H1 (cell line): Measurements from ENCODE around the gene OPN1MW3. TPM values are rescaled to one million over a fixed set of nuclear protein-coding genes. Genes with fewer than 3 reads are reported as not detected.

ENCODE experiments used
- CTCF ChIA-PET: fragments of 300-600 bp; sonication (Branson Sonifier 250); formaldehyde crosslinking; loops from one replicate; lab custom pipeline; 2021; ENCODE audit not compliant: partially characterized antibody; lab: Charles Lee
- POLR2A ChIA-PET: fragments of 300-600 bp; sonication (Branson Sonifier 250); formaldehyde crosslinking; loops from one replicate; lab custom pipeline; 2021; ENCODE audit warnings: inconsistent platforms; ENCODE audit not compliant: partially characterized antibody; lab: Charles Lee
- DNase-seq, 2 experiments: peaks; one replicate each; pipeline versions ENCODE4 v3.0.0 to v3.0.0-alpha.2; 2010 to 2022; ENCODE audit warnings: low spot score in 2 of 2, low read depth in 1 of 2, mixed read lengths in 1 of 2
- FAIRE-seq: peaks from 2 replicates; lab custom pipeline; 2011; peaks lifted over from hg19 to GRCh38; lab: Jason Lieb, UNC
- H2AFZ ChIP-seq: 2 replicates; pipeline ENCODE4 v1.8.1; 2012; ENCODE audit warnings: low read length, inconsistent platforms
- H2AK5ac ChIP-seq: 2 replicates; pipeline ENCODE4 v1.6.1; 2013; ENCODE audit warnings: low read depth, low read length
- H2BK120ac ChIP-seq: replicated peaks from 2 replicates; pipeline ENCODE3; 2013; ENCODE audit warnings: low read depth, low read length, inconsistent platforms
- H2BK12ac ChIP-seq: 2 replicates; pipeline ENCODE4 v1.6.1; 2013; ENCODE audit warnings: low read depth, low read length
- H2BK15ac ChIP-seq: 2 replicates; pipeline ENCODE4 v1.6.1; 2013; ENCODE audit warnings: low read length
- H2BK20ac ChIP-seq: 2 replicates; pipeline ENCODE4 v1.6.1; 2013; ENCODE audit warnings: low read length
- H2BK5ac ChIP-seq: 2 replicates; pipeline ENCODE4 v1.6.1; 2013; ENCODE audit warnings: low read depth, low read length
- H3K14ac ChIP-seq: 2 replicates; pipeline ENCODE4 v1.6.1; 2013; ENCODE audit warnings: inconsistent platforms; ENCODE audit not compliant: insufficient read length
- H3K18ac ChIP-seq: 2 replicates; pipeline ENCODE4 v1.6.1; 2013; ENCODE audit warnings: low read length; ENCODE audit errors: extremely low read depth
- H3K23ac ChIP-seq: 2 replicates; pipeline ENCODE4 v1.6.1; 2013; ENCODE audit warnings: inconsistent platforms; ENCODE audit not compliant: insufficient read length
- H3K23me2 ChIP-seq: 2 replicates; pipeline ENCODE4 v1.6.1; 2013; ENCODE audit warnings: low read depth, low read length
- H3K27ac ChIP-seq: 2 replicates; pipeline ENCODE4 v1.6.1; 2011; ENCODE audit warnings: low read depth, low read length, inconsistent platforms
- H3K27me3 ChIP-seq, 4 experiments: replicated peaks in 1 of 4; 1 replicate in 1 of 4; 2 replicates in 3 of 4; pipeline versions ENCODE4 v1.6.1 to v1.8.1; 2011 to 2013; ENCODE audit warnings: low read length in 3 of 4, mild to moderate bottlenecking in 3 of 4, inconsistent platforms in 2 of 4, mixed read lengths in 2 of 4, moderate library complexity in 1 of 4; ENCODE audit not compliant: control insufficient read depth in 3 of 4, insufficient read depth in 3 of 4; ENCODE audit errors: extremely low read depth in 1 of 4
- H3K36me3 ChIP-seq, 4 experiments: 2 replicates each; pipeline versions ENCODE4 v1.6.1 to v1.8.1; 2011 to 2013; ENCODE audit warnings: mild to moderate bottlenecking in 4 of 4, low read length in 3 of 4, moderate library complexity in 2 of 4, control low read depth in 1 of 4, inconsistent platforms in 1 of 4; ENCODE audit not compliant: insufficient read depth in 4 of 4, control insufficient read depth in 2 of 4
- H3K4ac ChIP-seq: replicated peaks from 2 replicates; pipeline ENCODE3; 2013; ENCODE audit warnings: low read length, low read depth, mixed read lengths, inconsistent platforms; ENCODE audit not compliant: insufficient read length
- H3K4me1 ChIP-seq, 4 experiments: replicated peaks in 1 of 4; 1 replicate in 1 of 4; 2 replicates in 3 of 4; pipeline versions ENCODE4 v1.6.1 to v1.8.1; 2011 to 2013; ENCODE audit warnings: low read length in 3 of 4, inconsistent platforms in 2 of 4, mixed read lengths in 1 of 4; ENCODE audit not compliant: insufficient read depth in 4 of 4, control insufficient read depth in 3 of 4
- H3K4me2 ChIP-seq, 2 experiments: 2 replicates each; pipeline versions ENCODE4 v1.6.1 to v1.8.1; 2011 to 2013; ENCODE audit warnings: low read depth in 2 of 2, low read length in 2 of 2, control low read depth in 1 of 2, inconsistent platforms in 1 of 2, mild to moderate bottlenecking in 1 of 2; ENCODE audit not compliant: insufficient read depth in 1 of 2
- H3K4me3 ChIP-seq, 4 experiments: fragments of 200-600, 300-600 bp in 1 of 4; sonication (generic), shearing (Covaris generic), sonication (Bioruptor Twin) in 1 of 4; 2 replicates each; pipeline versions ENCODE4 v1.5.1 to v1.8.1; 2011 to 2016; ENCODE audit warnings: low read length in 4 of 4, low read depth in 3 of 4, control low read depth in 2 of 4, inconsistent platforms in 2 of 4, mild to moderate bottlenecking in 2 of 4, mixed read lengths in 1 of 4, moderate library complexity in 1 of 4; ENCODE audit not compliant: insufficient read depth in 2 of 4; ENCODE audit errors: extremely low read depth in 1 of 4
- H3K56ac ChIP-seq: replicated peaks from 2 replicates; pipeline ENCODE3; 2013; ENCODE audit warnings: low read depth, mild to moderate bottlenecking, mixed read lengths, low read length, inconsistent platforms; ENCODE audit not compliant: insufficient read length
- H3K79me1 ChIP-seq: 2 replicates; pipeline ENCODE4 v1.6.1; 2013; ENCODE audit warnings: low read depth, low read length, control low read depth
- H3K79me2 ChIP-seq, 2 experiments: 2 replicates each; pipeline versions ENCODE4 v1.6.1 to v1.8.1; 2012 to 2013; ENCODE audit warnings: low read length in 2 of 2, mild to moderate bottlenecking in 2 of 2, inconsistent platforms in 1 of 2; ENCODE audit not compliant: insufficient read depth in 2 of 2, control insufficient read depth in 1 of 2
- H3K9ac ChIP-seq, 4 experiments: replicated peaks in 1 of 4; 1 replicate in 1 of 4; 2 replicates in 3 of 4; pipeline versions ENCODE4 v1.6.1 to v1.8.1; 2011 to 2013; ENCODE audit warnings: low read depth in 3 of 4, low read length in 3 of 4, control low read depth in 2 of 4, mild to moderate bottlenecking in 2 of 4, moderate library complexity in 2 of 4, inconsistent platforms in 1 of 4; ENCODE audit errors: extremely low read depth in 1 of 4
- H3K9me3 ChIP-seq, 2 experiments: 2 replicates each; pipeline versions ENCODE4 v1.6.1 to v1.8.1; 2012 to 2013; ENCODE audit warnings: mild to moderate bottlenecking in 2 of 2, moderate library complexity in 2 of 2, control low read depth in 1 of 2, inconsistent platforms in 1 of 2, low read depth in 1 of 2, low read length in 1 of 2, mixed read lengths in 1 of 2; ENCODE audit not compliant: insufficient read depth in 2 of 2
- H4K20me1 ChIP-seq, 2 experiments: replicated peaks in 1 of 2; 2 replicates each; pipeline versions ENCODE3 to v1.8.1; 2011 to 2013; ENCODE audit warnings: inconsistent platforms in 2 of 2, low read length in 2 of 2, mild to moderate bottlenecking in 1 of 2; ENCODE audit not compliant: insufficient read depth in 2 of 2, control insufficient read depth in 1 of 2
- H4K5ac ChIP-seq: 2 replicates; pipeline ENCODE4 v1.6.1; 2013; ENCODE audit warnings: low read length, low read depth, mixed read lengths, inconsistent platforms; ENCODE audit not compliant: insufficient read length
- H4K8ac ChIP-seq: 2 replicates; pipeline ENCODE4 v1.8.0; 2013; ENCODE audit warnings: mild to moderate bottlenecking, moderate library complexity, low read length, inconsistent platforms; ENCODE audit not compliant: insufficient read depth; ENCODE audit errors: extremely low read depth
- H4K91ac ChIP-seq: replicated peaks from 2 replicates; pipeline ENCODE3; 2013; ENCODE audit warnings: low read length, mixed read lengths, inconsistent platforms; ENCODE audit not compliant: insufficient read length
- BACH1 ChIP-seq: IDR thresholded peaks from 2 replicates; pipeline ENCODE4 v1.6.1; 2012; ENCODE audit warnings: low read length, improper control_type of control experiment
- CBX5 ChIP-seq: fragments of 300-800, 300-1000 bp; sonication (generic); IDR thresholded peaks from 2 replicates; pipeline ENCODE4 v1.7.1; 2016; ENCODE audit warnings: antibody characterized with exemption, low read length, low read depth
- JUND ChIP-seq: IDR thresholded peaks from 2 replicates; pipeline ENCODE4 v1.6.1; 2011; ENCODE audit warnings: mild to moderate bottlenecking, improper control_type of control experiment, low read length
- KDM1A ChIP-seq: fragments of 200-600, 300-600 bp; sonication (generic); IDR thresholded peaks from 2 replicates; pipeline ENCODE4 v1.7.1; 2016; ENCODE audit warnings: mild to moderate bottlenecking, low read length, borderline replicate concordance
- RXRA ChIP-seq: IDR thresholded peaks from 2 replicates; pipeline ENCODE4 v1.6.1; 2011; ENCODE audit warnings: low read depth, mild to moderate bottlenecking, low read length, moderate library complexity; ENCODE audit not compliant: insufficient read depth
- SIRT6 ChIP-seq: IDR thresholded peaks from one replicate; pipeline ENCODE4 v1.7.1; 2012; ENCODE audit warnings: low read length, inconsistent platforms
- SP4 ChIP-seq: IDR thresholded peaks from 2 replicates; pipeline ENCODE4 v1.6.1; 2012; ENCODE audit warnings: low read length, inconsistent platforms
- SUZ12 ChIP-seq: fragments of 200-600 bp; sonication (generic); IDR thresholded peaks from 2 replicates; pipeline ENCODE4 v1.6.1; 2012; ENCODE audit warnings: mild to moderate bottlenecking, inconsistent platforms, low read length, moderate library complexity, mixed read lengths
- TAF1 ChIP-seq: IDR thresholded peaks from 2 replicates; pipeline ENCODE4 v1.6.1; 2011; ENCODE audit warnings: mild to moderate bottlenecking, low read depth, low read length
- TEAD4 ChIP-seq: IDR thresholded peaks from 2 replicates; pipeline ENCODE4 v1.6.1; 2012; ENCODE audit warnings: low read depth, low read length, inconsistent platforms, mixed read lengths
- USF2 ChIP-seq: IDR thresholded peaks from 2 replicates; pipeline ENCODE4 v1.6.1; 2011; ENCODE audit warnings: low read length, improper control_type of control experiment
- YY1 ChIP-seq: IDR thresholded peaks from 2 replicates; pipeline ENCODE4 v1.6.1; 2011; ENCODE audit warnings: low read depth, mild to moderate bottlenecking, low read length
- WGBS, 2 experiments: shearing (Covaris generic) in 1 of 2; methylation state at CpG; one replicate each; pipeline versions ENCODE4 v1.1.6 to v1.1.7; 2013 to 2015; ENCODE audit warnings: low lambda C conversion rate in 2 of 2, mixed read lengths in 2 of 2, inconsistent platforms in 1 of 2, low coverage in 1 of 2, missing lambda C conversion rate in 1 of 2; ENCODE audit not compliant: insufficient replicate concordance in 2 of 2, insufficient coverage in 1 of 2, insufficient read length in 1 of 2; ENCODE audit errors: extremely low coverage in 1 of 2, missing lambda C conversion rate in 1 of 2; 5-methylcytosine and 5-hydroxymethylcytosine counted together
- polyA plus RNA-seq, 7 experiments: library from polyadenylated mRNA; depleted of rRNA in 3 of 7; stranded (reverse) in 5 of 7; unstranded in 2 of 7; fragments of >200 nt in 5 of 7; fragments of 200-250 nt in 2 of 7; gene quantifications; 1 replicate in 5 of 7; 2 replicates in 1 of 7; 4 replicates in 1 of 7; pipeline versions ENCODE4 v1.2.1 to v1.2.3, GENCODE V29; 2011 to 2013; ENCODE audit warnings: missing spikeins in 2 of 7, mixed read lengths in 2 of 7
- total RNA-seq: library from RNA; stranded (reverse); fragmentation: NEBNext Ultra II Directional; extraction: Animal tissue kit (Norgen Biotek cat#: 25700); gene quantifications from 2 replicates; pipeline ENCODE4 v1.2.1, GENCODE V29; 2021

Gene OPN1MW3
- total and polyA plus RNA-seq, 2 of the 8 experiments (the other 6 are each of a cell fraction or from before 2014, with no cell fraction given) = not detected

DNA sequence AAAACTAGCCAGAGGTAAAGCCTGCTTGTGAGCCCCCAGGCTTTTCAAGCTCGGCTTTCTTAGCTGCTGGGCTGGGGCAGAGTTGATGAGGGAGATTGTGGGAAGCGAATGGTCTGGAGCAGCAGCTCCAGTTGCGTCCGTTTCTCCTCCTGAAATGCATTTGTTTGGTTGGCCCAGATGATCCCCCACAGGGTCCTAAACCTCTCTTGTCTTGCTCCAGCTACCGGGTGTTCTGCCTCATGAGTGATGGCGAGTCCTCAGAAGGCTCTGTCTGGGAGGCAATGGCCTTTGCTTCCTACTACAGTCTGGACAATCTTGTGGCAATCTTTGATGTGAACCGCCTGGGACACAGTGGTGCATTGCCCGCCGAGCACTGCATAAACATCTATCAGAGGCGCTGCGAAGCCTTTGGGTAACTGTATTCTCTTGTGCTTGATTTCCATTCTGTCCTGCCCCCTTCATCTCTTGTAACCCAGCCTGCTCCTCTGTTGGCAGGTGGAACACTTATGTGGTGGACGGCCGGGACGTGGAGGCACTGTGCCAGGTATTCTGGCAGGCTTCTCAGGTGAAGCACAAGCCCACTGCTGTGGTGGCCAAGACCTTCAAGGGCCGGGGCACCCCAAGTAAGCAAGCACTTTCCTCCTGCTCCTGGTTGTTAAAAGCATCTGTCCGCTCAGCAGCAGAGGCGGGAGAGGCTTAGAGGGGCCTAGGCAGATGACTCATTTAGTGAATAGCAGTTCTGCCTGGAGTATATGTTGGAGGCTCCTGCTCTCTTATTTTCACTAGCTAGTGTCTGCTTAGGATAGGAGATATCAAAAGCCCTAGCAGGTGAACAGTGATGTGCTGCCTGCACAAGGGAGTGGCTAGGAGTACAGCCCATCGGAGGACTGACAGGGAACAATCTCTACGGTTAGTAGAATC is 53.5 kb downstream of the OPN1MW3 start:
- Histone ChIP-seq H3K4me1 (no peaks in the 10 kb centered on the region), H2AK5ac (no peak overlapping the region), H3K79me1 (no peaks in the 10 kb centered on the region), H3K4me3 (no peak overlapping the region), H3K36me3 (no peaks in the 10 kb centered on the region), H3K23ac (no peak overlapping the region), H3K4ac (no peak overlapping the region), H3K23me2 (no peaks in the 10 kb centered on the region), H3K4me2 (no peak overlapping the region), H2BK15ac (no peak overlapping the region), H4K20me1 (no peaks in the 10 kb centered on the region), H3K27me3 (no peaks in the 10 kb centered on the region), H3K14ac (no peak overlapping the region), H3K79me2 (no peaks in the 10 kb centered on the region), H2BK120ac (no peak overlapping the region), H3K18ac (no peak overlapping the region), H3K27ac (no peak overlapping the region), H3K9me3 (no peaks in the 10 kb centered on the region), H2BK5ac (no peak overlapping the region), H2BK20ac (no peak overlapping the region), H2BK12ac (no peak overlapping the region), H3K56ac (no peak overlapping the region), H4K5ac (no peak overlapping the region), H2AFZ (no peak overlapping the region), H3K9ac (no peak overlapping the region), H4K8ac (0 out of 2 replicates have a peak overlapping the region, but pooled peaks have one; percentile 25), H4K91ac (no peak overlapping the region)
- ChIA-PET CTCF (interaction anchor here (0.6 to 1.6 kb wide), 4 partner anchors 7 to 116 kb away, joined by 4 read pairs; no protein-coding TSS in a partner anchor), POLR2A (no interaction called here)
- no peak for DNase-seq
- WGBS, 2 experiments = 91% methylated on average over 18 of the region's 19 CpGs; no CpG with 5 or more reads in 1 of the 2 experiments
- FAIRE-seq = no peak
- no peak for TF ChIP-seq SIRT6
- TF ChIP-seq JUND = no peak
- no peak for TF ChIP-seq KDM1A
- no peak for TF ChIP-seq BACH1
- TF ChIP-seq SP4 = no peak
- no peak for TF ChIP-seq USF2
- no peak for TF ChIP-seq TEAD4
- TF ChIP-seq RXRA = no peak
- no peak for TF ChIP-seq YY1
- no peak for TF ChIP-seq CBX5
- TF ChIP-seq TAF1 = no peak
- TF ChIP-seq SUZ12 = no peak
